OCI-LY3 (cell line): Measurements from ENCODE around the gene ACACB.

Experiments
- H2AFZ ChIP-seq: fragments of 200-600, 300-600 bp; shearing (Covaris generic); 2 replicates; pipeline ENCODE4 v1.6.0; 2014; ENCODE audit warnings: antibody characterized with exemption, low read depth, low read length
- H3K27ac ChIP-seq: fragments of 200-600, 300-600 bp; sonication (generic); 2 replicates; pipeline ENCODE4 v1.5.1; 2014; ENCODE audit warnings: mild to moderate bottlenecking, low read length, moderate library complexity, mixed read lengths
- H3K27me3 ChIP-seq: fragments of 200-600, 300-600 bp; sonication (generic); 2 replicates; pipeline ENCODE4 v1.6.1; 2014; ENCODE audit warnings: low read depth, low read length, mixed read lengths
- H3K36me3 ChIP-seq: fragments of 200-600, 300-600 bp; sonication (generic); replicated peaks from 2 replicates; pipeline ENCODE3; 2014; ENCODE audit warnings: low read depth, low read length, mixed read lengths
- H3K4me1 ChIP-seq: fragments of 300-600, 200-600 bp; sonication (generic); 2 replicates; pipeline ENCODE4 v1.6.1; 2014; ENCODE audit warnings: low read length, mixed read lengths
- H3K4me2 ChIP-seq: fragments of 200-600, 300-600 bp; sonication (generic); 2 replicates; pipeline ENCODE4 v1.6.1; 2014; ENCODE audit warnings: low read length, mixed read lengths
- H3K4me3 ChIP-seq: fragments of 300-600, 200-600 bp; sonication (generic); 2 replicates; pipeline ENCODE4 v1.5.1; 2014; ENCODE audit warnings: antibody characterized with exemption, mild to moderate bottlenecking, low read length, moderate library complexity
- H3K79me2 ChIP-seq: fragments of 300-600, 200-600 bp; shearing (Covaris generic); 2 replicates; pipeline ENCODE4 v1.6.1; 2014; ENCODE audit warnings: mild to moderate bottlenecking, low read length, mixed read lengths
- H3K9ac ChIP-seq: fragments of 300-600, 200-600 bp; shearing (Covaris generic); 2 replicates; pipeline ENCODE4 v1.6.0; 2014; ENCODE audit warnings: mild to moderate bottlenecking, low read length, moderate library complexity
- H3K9me3 ChIP-seq: fragments of 200-600, 300-600 bp; shearing (Covaris generic); 2 replicates; pipeline ENCODE4 v1.6.1; 2014; ENCODE audit warnings: low read length, mixed read lengths; ENCODE audit not compliant: insufficient read depth
- H4K20me1 ChIP-seq: fragments of 200-600, 300-600 bp; sonication (generic); 2 replicates; pipeline ENCODE4 v1.6.1; 2016; ENCODE audit warnings: low read length, mixed read lengths; ENCODE audit not compliant: insufficient read depth
- CTCF ChIP-seq: fragments of 200-600, 300-600 bp; sonication (generic); IDR thresholded peaks from 2 replicates; pipeline ENCODE4 v1.5.1; 2014; ENCODE audit warnings: antibody characterized with exemption, low read length, low read depth
- EZH2phosphoT487 ChIP-seq: fragments of 200-600 bp; shearing (Covaris generic); IDR thresholded peaks from 2 replicates; pipeline ENCODE4 v1.6.1; 2018; ENCODE audit warnings: antibody characterized with exemption, mixed run types, low read depth

Gene ACACB

GRCh38 chr12:109255377-109255776 is 139.0 kb downstream of the ACACB start:
- Histone ChIP-seq H3K4me3 (no peak overlapping the region), H2AFZ (no peak overlapping the region), H3K79me2 (no peaks in the 10 kb centered on the region), H3K27me3 (no peaks in the 10 kb centered on the region), H3K4me2 (no peak overlapping the region), H3K27ac (no peak overlapping the region), H3K4me1 (no peaks in the 10 kb centered on the region), H4K20me1 (no peaks in the 10 kb centered on the region), H3K36me3 (no peaks in the 10 kb centered on the region), H3K9me3 (0 out of 2 replicates have a peak, but pooled peaks cover 5% of the 10 kb centered on the region), H3K9ac (no peak overlapping the region)
- TF ChIP-seq EZH2phosphoT487 (no peak), CTCF (peak; percentile 17; the same call in 1 of the 2 replicates)

- Histone ChIP-seq H4K20me1 (no peaks in the 10 kb centered on the region), H3K36me3 (no peaks in the 10 kb centered on the region), H3K27me3 (no peaks in the 10 kb centered on the region), H3K4me2 (no peak overlapping the region), H2AFZ (no peak overlapping the region), H3K4me3 (no peak overlapping the region), H3K4me1 (no peaks in the 10 kb centered on the region), H3K79me2 (no peaks in the 10 kb centered on the region), H3K27ac (no peak overlapping the region), H3K9ac (no peak overlapping the region), H3K9me3 (0 out of 2 replicates have a peak, but pooled peaks cover 5% of the 10 kb centered on the region)
- TF ChIP-seq EZH2phosphoT487 (no peak), CTCF (no peak)
These were observed 139.6 kb downstream of the ACACB start for GRCh38 chr12:109256011-109256410.

DNA sequence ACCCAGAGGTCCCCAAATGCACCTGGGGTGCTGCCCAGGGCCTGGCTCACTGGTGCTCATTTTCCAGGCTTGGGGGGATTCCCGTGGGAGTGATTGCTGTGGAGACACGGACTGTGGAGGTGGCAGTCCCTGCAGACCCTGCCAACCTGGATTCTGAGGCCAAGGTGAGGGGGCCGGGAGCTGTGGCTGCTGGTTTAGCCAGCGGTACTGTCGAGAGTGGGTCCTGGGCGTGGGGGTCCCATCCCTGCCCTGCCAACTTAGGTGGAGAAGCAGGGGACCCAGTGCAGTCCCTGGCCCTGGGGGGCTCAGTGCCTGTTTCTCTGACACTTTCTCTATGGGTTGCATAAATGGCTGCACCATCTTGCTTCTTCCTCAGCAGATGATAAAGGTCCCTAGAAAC is 141.8 kb downstream of the ACACB start:
- Histone ChIP-seq H2AFZ (no peak overlapping the region), H3K79me2 (no peaks in the 10 kb centered on the region), H3K4me2 (no peak overlapping the region), H3K27ac (no peak overlapping the region), H3K36me3 (no peaks in the 10 kb centered on the region), H3K4me3 (no peak overlapping the region), H3K4me1 (no peaks in the 10 kb centered on the region), H3K27me3 (no peaks in the 10 kb centered on the region), H3K9ac (no peak overlapping the region), H3K9me3 (0 out of 2 replicates have a peak, but pooled peaks cover 5% of the 10 kb centered on the region), H4K20me1 (no peaks in the 10 kb centered on the region)
- no peak for TF ChIP-seq EZH2phosphoT487
- TF ChIP-seq CTCF, result no peak

GRCh38 chr12:109258607-109259544 is 142.5 kb downstream of the ACACB start:
- Histone ChIP-seq H3K79me2 (no peaks in the 10 kb centered on the region), H3K27me3 (no peaks in the 10 kb centered on the region), H3K9me3 (0 out of 2 replicates have a peak, but pooled peaks cover 3% of the 10 kb centered on the region), H3K4me2 (no peak overlapping the region), H4K20me1 (no peaks in the 10 kb centered on the region), H2AFZ (no peak overlapping the region), H3K4me3 (no peak overlapping the region), H3K36me3 (no peaks in the 10 kb centered on the region), H3K9ac (no peak overlapping the region), H3K4me1 (no peaks in the 10 kb centered on the region), H3K27ac (no peak overlapping the region)
- no peak for TF ChIP-seq EZH2phosphoT487
- no peak for TF ChIP-seq CTCF
